AG09309 (cell line): ENCODE data around the gene P2RX6.

Experiments used
- DNase-seq: peaks from one replicate; pipeline ENCODE4 v3.0.0-alpha.2; 2010; ENCODE audit warnings: low read depth
- H3K4me3 ChIP-seq: 2 replicates; pipeline ENCODE4 v1.5.1; 2011; ENCODE audit warnings: mild to moderate bottlenecking, low read depth, low read length, moderate library complexity; ENCODE audit not compliant: control insufficient read depth
- CTCF ChIP-seq: IDR thresholded peaks from 2 replicates; pipeline ENCODE4 v1.5.1; 2011; ENCODE audit warnings: mild to moderate bottlenecking, low read depth, low read length, inconsistent platforms; ENCODE audit not compliant: insufficient read depth, control insufficient read depth; ENCODE audit errors: missing control alignments

The P2RX6 gene

GRCh38 chr22:20986365-20986764, 28.6 kb upstream of the P2RX6 start:
- no peak for TF ChIP-seq CTCF
- no peak for DNase-seq
- no peak overlapping the region for H3K4me3 ChIP-seq

GRCh38 chr22:20987375-20987774, 27.6 kb upstream of the P2RX6 start:
- TF ChIP-seq CTCF, result no peak
- no peak for DNase-seq

GRCh38 chr22:20988573-20989322, 26.2 kb upstream of the P2RX6 start:
- DNase-seq, result no peak
- no peak for TF ChIP-seq CTCF
- H3K4me3 ChIP-seq, result no peak overlapping the region

More at GRCh38 chr22:20987375-20987774, 27.6 kb upstream of the P2RX6 start:
- no peak overlapping the region for H3K4me3 ChIP-seq

GRCh38 chr22:20989323-20990138, 25.4 kb upstream of the P2RX6 start:
- TF ChIP-seq CTCF, result no peak
- DNase-seq, result no peak

GRCh38 chr22:20990184-20991180, 24.5 kb upstream of the P2RX6 start:
- DNase-seq, result no peak
- no peak for TF ChIP-seq CTCF
- no peak overlapping the region for H3K4me3 ChIP-seq

More at GRCh38 chr22:20989323-20990138, 25.4 kb upstream of the P2RX6 start:
- no peak overlapping the region for H3K4me3 ChIP-seq
